Stomach (tissue), 4 donors: ENCODE data around the gene MRPL40.

Experiments used
- POLR2A ChIP-seq, 4 donors: fragments of 450-650 bp; IDR thresholded peaks; one replicate each; pipeline ENCODE4 v1.6.1; 2016; ENCODE audit warnings: antibody characterized with exemption in 4 of 4, control low read depth in 2 of 4, mild to moderate bottlenecking in 1 of 4, moderate library complexity in 1 of 4
- POLR2AphosphoS5 ChIP-seq, 3 donors: sonication (generic); formaldehyde crosslinking; IDR thresholded peaks; one replicate each; pipeline ENCODE4 v1.6.1; 2016; ENCODE audit warnings: antibody characterized with exemption in 3 of 3
- TF ChIP-seq, protein P1 (sequence below), 7 experiments: fragments of 450-650 bp in 4 of 7; fragments of 200-600 bp in 3 of 7; sonication (generic) in 3 of 7; IDR thresholded peaks; one replicate each; pipeline ENCODE4 v1.5.1; 2016 to 2019; ENCODE audit warnings: antibody characterized with exemption in 7 of 7, control low read depth in 2 of 7, mild to moderate bottlenecking in 1 of 7

DNA sequence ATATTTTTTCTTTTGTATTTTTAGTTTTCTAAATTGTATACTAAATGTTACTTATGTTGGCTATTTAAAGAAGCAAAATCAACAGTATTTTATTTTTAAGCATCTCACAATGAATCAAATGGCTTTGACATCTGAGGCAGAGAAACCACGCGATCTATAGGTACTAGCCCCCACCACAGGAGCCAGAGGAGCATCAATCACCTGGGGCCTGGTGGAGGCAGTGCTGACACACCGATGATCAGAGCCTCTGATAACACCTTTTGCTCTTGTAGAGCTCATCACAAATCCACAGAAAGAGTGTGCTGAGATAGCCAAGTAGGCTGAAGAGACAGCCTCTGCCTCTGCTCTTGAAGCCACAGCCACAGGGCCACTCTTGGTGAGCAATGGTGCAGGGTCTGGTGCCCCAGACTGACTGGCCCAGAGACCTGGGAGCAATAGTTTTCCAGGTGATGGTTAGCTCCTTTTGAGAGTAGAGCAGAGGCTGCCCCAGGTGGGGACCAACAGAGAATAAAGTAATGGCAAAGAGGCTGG is 26.0 kb upstream of the MRPL40 start:
- TF ChIP-seq, protein P1, sequence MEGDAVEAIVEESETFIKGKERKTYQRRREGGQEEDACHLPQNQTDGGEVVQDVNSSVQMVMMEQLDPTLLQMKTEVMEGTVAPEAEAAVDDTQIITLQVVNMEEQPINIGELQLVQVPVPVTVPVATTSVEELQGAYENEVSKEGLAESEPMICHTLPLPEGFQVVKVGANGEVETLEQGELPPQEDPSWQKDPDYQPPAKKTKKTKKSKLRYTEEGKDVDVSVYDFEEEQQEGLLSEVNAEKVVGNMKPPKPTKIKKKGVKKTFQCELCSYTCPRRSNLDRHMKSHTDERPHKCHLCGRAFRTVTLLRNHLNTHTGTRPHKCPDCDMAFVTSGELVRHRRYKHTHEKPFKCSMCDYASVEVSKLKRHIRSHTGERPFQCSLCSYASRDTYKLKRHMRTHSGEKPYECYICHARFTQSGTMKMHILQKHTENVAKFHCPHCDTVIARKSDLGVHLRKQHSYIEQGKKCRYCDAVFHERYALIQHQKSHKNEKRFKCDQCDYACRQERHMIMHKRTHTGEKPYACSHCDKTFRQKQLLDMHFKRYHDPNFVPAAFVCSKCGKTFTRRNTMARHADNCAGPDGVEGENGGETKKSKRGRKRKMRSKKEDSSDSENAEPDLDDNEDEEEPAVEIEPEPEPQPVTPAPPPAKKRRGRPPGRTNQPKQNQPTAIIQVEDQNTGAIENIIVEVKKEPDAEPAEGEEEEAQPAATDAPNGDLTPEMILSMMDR (IDR thresholded peaks at IDR 0.05): no peak
- TF ChIP-seq POLR2AphosphoS5 (IDR thresholded peaks at IDR 0.05): no peak
- no peak for TF ChIP-seq POLR2A (IDR thresholded peaks at IDR 0.05)
